NCI-H1105 treated with DMSO at 0.1 percent for 48 hours (cell line): ENCODE data around the gene RAB9A.
"Not testable (repeated sequence)": the region's sequence is repeated elsewhere in the genome, so short reads cannot be mapped to it uniquely, and the experiment has no call there.

ENCODE experiments used
- DNase-seq: peaks from one replicate; lab custom pipeline; 2025; lab: John Stamatoyannopoulos, UW

RAB9A gene, protein sequence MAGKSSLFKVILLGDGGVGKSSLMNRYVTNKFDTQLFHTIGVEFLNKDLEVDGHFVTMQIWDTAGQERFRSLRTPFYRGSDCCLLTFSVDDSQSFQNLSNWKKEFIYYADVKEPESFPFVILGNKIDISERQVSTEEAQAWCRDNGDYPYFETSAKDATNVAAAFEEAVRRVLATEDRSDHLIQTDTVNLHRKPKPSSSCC

DNA sequence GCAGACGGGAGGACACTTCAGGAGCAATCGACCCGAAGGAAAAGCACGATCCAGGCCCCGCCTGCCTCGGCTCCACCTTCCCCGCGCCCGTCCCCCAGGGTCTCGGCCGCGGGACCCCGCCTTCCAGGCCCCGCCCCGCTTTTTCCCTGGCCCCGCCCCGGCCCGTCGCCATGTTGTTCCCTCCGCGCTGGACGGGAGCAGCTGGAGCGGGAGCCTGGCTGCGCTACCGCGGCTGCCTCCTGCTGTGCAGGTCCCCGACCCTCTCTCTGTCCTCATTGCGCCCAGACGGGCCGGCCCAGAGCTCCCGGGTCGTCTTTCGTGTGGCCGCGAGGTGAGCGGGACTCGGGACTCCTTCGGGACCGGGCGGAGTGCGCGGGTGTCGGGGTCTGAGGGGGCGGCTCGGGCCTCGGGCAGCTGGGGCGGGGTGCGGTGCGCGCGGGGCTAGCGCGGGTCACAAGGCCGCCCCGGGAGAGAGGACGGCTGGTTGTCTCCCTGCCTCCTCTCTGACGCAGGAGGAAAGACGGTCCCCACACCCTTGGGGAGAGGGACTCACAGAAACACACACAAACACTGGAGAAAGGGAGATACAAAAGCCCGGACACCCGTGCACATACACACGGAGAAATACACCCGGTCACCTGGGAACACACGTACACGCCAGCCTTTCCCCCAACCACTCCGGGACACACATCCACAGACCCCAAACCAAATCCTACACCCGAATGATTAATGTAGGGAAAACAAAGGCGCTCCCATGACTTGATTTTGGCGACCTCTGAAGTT, at the start of gene RAB9A:
Gene RAB9A, plus strand, starts transcription at position 171 of the 783 bp plus-strand sequence. CDS start 19,619 bp downstream, outside the sequence.
- peak; percentile 64 for DNase-seq

DNA sequence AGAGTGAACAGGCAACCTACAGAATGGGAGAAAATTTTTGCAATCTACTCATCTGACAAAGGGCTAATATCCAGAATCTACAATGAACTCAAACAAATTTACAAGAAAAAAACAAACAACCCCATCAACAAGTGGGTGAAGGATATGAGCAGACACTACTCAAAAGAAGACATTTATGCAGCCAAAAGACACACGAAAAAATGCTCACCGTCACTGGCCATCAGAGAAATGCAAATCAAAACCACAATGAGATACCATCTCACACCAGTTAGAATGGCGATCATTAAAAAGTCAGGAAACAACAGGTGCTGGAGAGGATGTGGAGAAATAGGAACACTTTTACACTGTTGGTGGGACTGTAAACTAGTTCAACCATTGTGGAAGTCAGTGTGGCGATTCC, 47.2 kb upstream of the RAB9A start:
- not testable (repeated sequence) for DNase-seq

DNA sequence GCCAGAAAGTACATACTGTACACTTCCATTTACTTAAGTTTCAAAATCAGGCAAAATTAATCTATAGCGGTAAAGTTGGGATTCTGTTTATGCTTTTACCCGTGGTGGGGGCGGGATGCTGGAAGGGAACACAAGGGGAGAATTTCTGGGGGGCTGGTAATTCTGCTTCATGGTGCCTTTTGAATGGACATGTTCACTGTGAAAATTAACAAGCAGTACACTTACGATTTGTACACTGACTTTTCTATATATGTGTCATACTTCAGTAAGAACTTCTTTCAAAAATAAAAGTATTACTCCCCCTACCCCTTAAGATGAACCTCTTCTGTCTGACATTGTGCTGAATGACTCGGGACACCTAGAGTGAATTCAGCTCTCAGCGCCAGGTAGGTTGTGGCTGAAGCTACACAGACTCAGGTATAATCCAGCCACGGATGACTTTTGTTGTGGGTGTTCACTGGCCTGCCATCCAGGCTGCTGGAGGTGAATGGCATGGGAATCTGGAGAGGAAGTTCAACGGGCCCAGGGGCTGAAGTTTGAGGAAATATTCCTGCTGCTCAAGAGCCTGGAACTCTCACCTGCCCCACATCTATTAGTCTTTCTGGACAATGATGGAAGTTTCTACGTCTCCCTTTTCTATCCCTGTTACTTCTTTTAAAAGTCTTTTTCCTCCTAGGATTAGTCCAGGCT, 43.3 kb upstream of the RAB9A start:
- DNase-seq = no peak

DNA sequence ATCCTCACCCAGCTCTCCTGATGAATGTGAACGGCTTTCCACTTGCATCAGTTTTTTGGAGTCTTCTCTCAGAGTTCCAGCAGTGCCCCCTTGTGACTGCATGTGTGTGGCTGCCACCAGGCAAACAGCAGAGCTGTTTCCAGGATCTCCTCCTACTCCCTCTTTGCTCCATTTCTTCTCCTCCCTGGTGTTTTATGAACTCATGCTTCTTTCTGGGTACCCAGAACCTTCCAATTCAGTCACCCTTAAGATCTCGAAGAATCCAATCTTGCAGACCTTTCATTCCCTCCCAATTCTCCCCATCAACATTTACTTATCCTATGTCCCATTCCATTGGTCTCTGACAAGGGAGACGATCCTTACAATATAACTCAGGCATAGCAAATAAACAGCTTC, 42.8 kb upstream of the RAB9A start:
- peak; percentile 63 for DNase-seq

DNA sequence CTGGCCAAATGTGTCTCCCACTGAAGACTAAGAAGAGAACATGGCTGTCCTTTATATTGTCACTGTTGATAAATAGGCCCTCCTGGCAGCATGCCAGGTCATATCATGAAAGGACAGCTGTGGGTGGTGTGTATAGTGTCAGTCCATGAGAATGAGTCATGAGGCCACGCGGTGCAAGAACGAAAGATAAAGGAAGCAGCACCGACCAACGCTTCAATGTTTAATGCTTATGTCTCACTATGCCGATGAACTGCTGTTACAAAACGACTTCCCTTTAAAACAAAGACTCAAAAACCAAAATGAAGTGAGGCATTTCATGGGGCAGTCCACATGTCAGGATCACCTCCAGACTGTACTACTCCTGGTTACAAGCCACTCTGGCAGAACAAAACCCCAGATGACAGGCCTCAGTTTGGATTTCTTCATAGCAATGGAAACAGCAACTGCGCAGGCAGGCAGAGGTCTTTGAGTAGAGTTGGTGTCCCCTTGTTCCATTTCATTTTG, 41.2 kb upstream of the RAB9A start:
- DNase-seq = peak; percentile 18

DNA sequence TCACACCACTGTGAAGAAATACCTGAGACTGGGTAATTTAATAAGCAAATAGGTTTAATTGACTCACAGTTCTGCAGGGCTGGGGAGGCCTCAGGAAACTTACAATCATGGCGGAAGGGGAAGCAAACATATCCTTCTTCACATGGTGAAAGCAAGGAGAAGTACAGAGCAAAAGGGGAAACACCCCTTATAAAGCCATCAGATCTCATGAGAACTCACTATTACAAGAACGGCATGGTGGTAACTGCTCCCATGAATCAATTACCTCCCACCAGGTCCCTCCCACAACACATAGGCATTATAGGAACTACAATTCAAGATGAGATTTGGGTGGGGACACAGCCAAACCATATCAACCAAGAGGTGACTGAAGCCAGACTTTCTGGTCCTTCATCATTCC, 40.6 kb upstream of the RAB9A start:
- DNase-seq = not testable (repeated sequence)

DNA sequence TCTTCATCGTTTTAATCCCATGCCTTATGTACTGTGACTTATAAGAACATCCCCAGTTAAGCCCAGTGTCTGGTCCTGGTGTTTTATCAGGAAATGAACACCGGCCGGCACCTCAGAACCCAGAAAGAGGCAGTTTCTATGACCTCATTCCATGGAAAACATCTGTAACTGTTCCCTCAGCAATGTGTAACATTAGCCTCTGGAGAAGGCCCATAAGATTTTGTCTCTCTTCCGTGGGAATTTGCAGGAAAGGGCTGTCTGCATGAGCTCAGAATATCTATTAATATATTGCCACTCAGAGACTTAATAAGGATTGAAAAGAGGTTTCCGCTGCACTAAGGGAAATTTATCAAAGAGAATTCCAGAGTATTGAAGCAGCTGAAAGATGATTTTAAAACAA, 39.1 kb upstream of the RAB9A start:
- DNase-seq = no peak

DNA sequence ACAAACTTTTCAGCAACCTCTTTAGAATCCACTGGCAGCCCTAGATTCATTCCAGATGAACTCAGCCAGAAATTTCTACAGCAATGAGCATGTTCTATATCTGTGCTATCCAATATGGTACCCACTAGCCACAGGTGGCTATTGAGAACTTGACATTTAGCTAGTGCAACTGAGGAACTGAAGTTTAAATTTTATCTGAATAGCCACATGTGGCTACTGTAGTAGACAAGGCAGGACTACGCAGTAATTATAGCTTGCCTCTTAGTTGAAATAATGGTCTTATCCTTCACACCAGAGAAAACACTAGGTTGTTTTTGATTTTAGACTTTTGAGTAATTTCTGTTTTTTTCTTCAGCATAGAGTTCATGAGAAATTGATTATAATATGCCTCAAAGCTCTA, 38.6 kb upstream of the RAB9A start:
- DNase-seq = no peak

DNA sequence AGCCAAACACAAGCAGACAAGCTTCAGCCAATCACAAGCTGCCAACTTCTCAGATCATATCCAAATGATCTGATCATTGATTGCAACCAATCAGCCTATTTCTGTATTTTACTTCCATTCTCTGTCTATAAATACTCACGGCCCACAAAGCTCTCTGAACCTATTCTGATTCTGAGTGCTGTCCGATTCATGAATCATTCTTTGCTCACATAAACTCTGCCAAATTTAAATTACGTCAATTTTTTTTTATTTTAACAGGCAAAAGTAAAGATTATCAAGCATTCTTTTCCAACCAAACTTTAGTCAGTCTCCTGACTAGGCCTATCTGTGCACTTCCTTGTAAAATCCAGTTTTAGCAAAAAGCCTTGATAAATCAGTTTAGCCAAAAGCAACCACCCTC, 37.8 kb upstream of the RAB9A start:
- DNase-seq = no peak

DNA sequence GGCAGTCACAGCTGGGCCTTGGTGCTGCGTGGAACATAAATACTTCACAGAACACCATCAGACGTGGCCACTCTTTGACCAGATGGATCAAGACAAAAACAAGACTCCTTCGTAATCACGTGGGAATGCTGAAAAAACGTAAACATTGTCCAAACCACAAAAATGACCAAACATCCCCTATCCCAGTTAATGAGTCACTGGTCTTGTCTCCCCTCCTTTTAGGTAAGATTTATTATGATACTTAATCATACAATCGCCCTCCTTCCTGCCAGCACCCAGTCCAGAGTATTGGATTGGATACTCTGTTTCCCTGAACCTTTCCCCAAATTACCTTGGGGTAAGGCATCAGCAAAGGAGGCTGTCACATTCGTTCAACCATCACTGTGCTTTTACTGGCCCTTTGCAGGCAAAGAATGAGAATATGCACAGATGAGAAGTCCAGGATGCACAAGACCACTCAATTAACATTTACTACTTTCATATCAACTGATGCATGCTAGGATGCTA, 36.6 kb upstream of the RAB9A start:
- no peak for DNase-seq

DNA sequence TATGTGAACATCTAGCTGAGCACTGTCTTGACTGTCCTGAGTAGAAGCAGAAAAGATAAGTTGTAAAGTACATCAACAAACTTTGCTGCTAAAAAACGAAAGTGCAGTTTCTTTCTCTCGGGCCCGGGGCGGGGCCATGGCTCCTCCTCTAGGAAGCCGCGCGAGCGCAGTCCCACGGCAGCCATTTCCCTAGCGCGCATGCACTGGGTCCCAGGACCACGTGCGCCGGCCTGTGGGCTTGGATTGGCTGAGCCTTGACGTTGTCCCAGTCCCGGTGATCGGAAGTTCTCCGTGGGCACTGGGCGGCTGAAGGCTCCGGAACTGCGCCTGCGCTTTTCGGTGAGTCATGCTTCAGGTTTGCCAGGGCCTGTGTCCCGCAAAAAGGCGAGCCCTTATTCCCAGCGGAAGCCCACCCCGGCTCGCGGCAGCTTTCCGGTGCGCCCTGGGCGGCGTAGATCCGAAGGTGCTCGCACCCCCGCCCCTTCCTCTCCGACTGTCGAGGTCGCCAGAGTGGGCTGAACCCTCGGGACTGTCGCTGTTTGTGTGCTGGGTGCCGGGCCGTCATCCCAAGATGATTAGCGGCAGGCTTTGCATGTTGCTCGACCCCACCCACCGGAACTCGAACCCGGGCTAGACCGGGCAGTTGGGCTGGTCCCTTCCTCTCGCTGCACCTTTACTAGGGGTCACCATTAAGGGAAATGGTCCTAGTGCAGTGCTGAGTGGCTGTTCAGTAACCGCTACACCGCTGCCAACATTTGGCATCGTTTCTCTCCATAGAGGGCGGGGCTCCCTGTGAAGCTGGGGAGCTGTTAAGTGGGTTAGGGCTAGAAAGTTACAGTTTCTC, 35.9 kb upstream of the RAB9A start, which contains the start of gene TCEANC:
Gene TCEANC, plus strand, starts transcription at position 292 of the 844 bp plus-strand sequence. CDS start 9,368 bp downstream, outside the sequence.
- peak; percentile 91 for DNase-seq

DNA sequence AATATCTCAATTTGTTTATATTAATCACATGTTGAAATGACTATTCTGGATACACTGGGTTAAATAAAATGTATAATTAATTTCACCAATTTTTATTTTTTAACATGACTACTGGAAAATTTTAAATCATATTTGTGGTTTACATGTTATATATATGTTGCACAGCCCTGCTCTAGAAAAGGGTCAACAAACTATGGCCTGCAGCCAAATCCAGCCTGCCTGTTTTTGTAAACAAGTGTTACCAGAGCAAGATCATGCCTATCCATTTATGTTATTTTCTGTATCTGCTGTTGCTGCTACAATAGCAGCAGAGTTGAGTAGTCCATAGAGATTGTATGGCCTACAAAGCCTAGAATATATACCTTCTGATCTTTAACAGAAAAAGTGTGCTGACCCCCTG, 34.8 kb upstream of the RAB9A start:
- DNase-seq = no peak

DNA sequence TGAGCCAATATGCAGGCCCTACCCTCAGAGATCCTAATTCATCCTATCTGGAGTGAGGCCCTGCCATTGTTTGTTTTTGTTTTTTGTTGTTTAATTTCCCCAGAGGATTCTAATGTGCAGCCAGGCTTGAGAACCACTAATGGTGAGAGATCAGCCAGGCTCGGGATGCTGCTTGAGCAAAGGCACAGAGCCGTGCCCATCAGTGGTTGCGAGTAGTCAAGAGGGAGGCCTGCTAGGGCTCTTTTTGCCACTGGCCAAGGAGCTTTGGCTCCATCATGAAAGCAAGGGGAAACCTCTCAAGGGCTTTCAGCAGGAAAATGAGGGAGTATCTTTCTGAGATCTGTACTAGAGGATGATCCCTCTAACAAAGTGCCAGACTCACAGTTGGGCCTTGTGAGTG, 33.3 kb upstream of the RAB9A start:
- no peak for DNase-seq

DNA sequence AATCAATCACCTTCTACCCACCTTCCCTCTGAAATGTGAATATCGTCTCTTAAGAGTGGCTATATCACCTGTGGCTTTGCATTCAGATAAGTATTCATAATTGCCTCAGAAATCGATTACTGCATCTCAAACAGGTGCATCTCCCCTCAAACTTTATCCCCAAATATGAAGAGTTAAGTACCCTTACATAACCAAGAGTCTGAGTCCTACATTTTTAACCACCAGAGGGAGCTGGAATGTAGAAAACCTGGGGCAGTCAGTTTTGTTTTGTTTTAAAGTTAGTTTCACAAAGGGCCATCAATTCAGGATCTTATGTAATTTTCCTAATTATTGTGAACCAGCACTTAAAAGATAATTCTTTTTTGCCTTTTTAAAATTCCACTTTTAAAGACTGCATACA, 30.3 kb upstream of the RAB9A start:
- peak; percentile 40 for DNase-seq

DNA sequence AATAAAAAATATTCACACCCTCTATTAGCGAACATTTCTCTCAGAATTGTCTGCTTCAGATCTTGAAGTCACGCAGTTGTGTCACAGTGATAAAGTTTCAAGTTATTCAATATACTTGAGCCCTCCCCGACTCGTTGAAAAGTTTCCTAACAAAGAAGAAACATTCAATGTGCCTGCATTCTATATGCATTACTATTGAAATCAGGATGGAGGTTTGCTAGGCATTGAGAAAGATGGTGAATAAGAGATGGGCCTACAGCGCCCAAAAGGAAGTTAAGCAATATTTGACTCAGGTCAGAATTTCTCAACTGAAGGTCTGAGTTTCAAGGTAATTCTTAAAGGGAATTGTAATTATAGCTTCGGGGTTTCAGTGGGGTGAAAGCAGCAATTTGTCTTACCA, 29.9 kb upstream of the RAB9A start:
- no peak for DNase-seq

DNA sequence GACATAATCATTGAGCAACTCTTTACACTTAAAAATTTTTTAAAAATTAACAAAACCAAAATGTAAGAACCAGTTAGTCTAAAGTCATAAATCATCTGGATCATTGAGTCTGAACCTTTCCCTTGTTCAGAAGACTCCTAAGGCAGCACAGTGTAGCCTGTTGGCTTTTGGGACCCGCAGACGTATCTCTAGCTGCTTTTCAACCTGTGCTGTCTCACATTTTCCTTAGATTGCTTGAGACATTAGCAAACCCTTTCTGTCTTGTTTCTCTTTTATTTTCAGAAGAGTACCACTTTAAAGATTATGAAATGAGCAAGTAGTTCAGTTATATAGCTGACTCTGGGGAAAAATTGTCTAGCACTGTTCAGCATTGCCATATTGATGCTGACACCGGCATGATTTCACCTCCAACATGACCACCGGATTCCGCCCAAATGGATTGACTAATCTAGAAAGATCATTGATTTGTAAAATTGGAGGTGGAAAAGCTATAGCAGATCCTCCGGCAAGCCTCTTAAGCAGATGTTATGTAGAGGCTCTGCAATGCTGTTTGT, 27.1 kb upstream of the RAB9A start:
- DNase-seq = no peak

DNA sequence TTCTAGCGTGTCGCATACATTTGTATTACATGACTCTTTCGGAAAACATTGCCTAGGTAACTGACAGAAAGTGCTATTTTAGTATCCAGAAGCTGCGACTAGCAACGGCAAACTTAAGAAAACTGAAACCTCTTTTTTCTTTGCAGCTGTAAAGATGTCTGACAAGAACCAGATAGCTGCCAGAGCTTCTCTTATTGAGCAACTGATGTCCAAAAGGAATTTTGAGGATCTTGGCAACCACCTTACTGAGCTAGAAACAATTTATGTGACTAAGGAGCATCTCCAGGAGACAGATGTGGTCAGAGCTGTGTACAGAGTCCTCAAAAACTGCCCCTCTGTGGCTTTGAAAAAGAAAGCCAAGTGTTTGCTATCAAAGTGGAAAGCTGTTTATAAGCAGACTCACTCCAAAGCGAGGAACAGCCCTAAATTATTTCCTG, 26.6 kb upstream of the RAB9A start:
- DNase-seq = no peak

DNA sequence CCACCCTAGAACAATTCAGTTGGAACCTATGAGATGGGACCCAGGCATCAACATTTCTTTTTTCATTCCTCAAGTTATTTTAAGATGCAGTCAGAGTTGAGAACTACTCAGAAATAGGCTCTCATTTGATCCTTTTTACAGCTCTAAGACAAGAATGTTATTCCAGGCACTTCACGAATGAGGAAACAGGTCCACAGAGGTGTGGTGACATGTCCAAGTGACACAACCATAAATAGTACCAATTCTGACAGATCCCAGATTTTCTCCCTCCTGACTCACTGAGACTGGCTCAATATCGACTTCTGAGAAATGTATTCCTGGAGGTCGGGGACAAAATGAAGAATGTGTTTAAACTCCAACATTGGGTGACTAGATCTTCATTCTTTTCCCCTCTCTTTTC, 24.9 kb upstream of the RAB9A start:
- no peak for DNase-seq

DNA sequence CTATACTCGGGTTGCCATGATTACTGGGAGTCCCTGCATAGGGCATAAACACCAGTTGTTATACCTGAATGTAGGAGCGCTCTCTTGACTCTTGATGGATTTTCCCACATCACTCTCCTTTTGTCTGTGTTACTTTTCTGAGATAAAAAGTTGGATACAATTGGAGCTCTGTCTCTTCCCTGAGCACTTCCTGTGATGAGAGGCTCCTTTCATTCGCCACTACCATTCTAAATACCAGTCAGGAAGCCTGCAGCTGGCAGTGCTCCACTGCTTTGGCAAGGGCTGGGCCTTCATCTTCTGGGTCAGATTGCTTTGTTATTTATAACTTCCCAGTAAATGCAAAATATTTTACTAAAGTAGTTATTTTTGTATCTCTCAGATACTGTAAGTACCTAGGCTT, 22.1 kb upstream of the RAB9A start:
- DNase-seq = no peak

DNA sequence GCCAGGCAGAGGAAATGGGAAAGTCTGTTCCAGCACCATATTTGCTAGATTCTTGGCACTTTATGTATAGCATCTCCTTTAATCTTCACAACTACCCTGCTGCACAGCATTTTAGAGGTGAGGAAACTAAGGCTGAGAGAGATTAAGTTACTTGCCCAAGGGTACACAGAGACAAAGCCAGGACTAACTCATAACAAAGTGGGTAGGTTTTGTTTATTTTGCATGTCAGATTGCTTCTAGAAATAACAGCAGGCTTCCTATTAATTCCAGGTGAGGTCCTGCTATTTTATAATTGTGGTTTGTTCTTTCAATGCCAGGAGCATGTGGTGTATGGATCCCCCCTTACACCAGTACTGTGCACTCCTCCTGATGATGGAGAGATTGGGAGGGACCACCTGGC, 21.0 kb upstream of the RAB9A start:
- no peak for DNase-seq

DNA sequence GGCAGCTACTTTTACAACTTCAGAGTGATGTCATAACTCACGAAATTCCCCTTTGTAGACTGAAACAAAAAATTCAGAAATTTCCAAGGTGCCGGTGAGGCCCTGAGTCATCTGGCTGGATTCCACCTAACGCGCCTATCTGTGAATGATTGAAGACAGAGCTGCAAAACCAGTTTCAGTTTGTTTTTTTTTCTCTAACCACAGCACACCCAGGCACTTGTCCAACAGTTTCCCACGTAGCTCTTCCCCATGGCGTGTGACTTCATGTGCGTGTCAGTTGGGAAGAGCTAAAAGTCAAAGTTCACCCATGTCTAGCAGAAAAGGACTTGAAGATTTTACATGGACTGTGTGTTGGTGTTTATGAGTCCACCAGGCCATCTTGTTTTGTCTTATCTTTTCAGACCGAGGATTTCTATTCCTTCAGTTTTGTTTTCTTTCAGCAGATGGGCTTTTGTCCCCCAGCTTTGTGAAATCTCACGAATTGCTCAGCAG, 19.6 kb upstream of the RAB9A start:
- peak; percentile 14 for DNase-seq
